GM15510 (cell line): Measurements from ENCODE around the gene UGT2B7.

ENCODE experiments used
- POLR2A ChIP-seq: IDR thresholded peaks from 3 replicates; pipeline ENCODE4 v1.6.1; 2011; ENCODE audit warnings: borderline replicate concordance; ENCODE audit not compliant: insufficient read length; ENCODE audit errors: extremely low read depth

Gene UGT2B7

DNA sequence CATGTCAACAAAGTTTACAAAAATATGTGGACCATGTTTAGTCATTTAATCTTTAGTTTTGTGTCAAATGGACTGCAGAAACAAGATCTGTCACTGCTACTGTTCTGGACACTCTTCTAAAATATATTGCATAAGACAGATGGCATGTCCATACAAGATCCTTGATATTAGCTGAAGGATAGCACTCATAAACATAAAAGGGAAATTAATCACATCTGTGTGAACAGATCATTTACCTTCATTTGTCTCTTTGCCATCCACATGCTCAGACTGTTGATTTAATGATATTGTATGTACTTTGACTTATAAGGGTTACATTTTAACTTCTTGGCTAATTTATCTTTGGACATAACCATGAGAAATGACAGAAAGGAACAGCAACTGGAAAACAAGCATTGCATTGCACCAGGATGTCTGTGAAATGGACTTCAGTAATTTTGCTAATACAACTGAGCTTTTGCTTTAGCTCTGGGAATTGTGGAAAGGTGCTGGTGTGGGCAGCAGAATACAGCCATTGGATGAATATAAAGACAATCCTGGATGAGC is at the start of gene UGT2B7:
Gene UGT2B7, plus strand, starts transcription at position 364 of the 546 bp plus-strand sequence. Its CDS starts 47 bp downstream, at position 411.
- no peak for TF ChIP-seq POLR2A

- TF ChIP-seq POLR2A: no peak
These were observed 46.4 kb upstream of the UGT2B7 start for GRCh38 chr4:69049860-69050259.

- TF ChIP-seq POLR2A: no peak
These were observed 44.7 kb upstream of the UGT2B7 start for GRCh38 chr4:69051576-69051943.

- no peak for TF ChIP-seq POLR2A
These were observed 41.6 kb upstream of the UGT2B7 start for GRCh38 chr4:69054578-69055200.

DNA sequence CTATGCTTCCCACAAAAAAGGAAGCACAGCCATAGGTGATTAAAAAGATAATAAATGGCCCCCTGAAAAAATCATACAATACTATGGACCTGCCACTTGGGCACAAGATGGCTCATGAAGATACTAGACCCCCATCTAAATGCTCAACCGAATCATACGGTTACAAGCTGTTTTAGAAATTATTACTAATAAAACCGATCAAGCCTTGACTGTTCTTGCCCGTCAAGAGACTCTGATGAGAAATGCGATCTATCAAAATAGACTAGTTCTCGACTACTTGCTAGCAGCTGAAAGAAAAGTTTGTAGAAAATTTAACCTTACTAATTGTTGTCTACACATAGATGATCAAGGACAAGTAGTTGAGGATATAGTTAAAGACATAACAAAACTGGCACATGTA is 40.1 kb upstream of the UGT2B7 start:
- TF ChIP-seq POLR2A: no peak

DNA sequence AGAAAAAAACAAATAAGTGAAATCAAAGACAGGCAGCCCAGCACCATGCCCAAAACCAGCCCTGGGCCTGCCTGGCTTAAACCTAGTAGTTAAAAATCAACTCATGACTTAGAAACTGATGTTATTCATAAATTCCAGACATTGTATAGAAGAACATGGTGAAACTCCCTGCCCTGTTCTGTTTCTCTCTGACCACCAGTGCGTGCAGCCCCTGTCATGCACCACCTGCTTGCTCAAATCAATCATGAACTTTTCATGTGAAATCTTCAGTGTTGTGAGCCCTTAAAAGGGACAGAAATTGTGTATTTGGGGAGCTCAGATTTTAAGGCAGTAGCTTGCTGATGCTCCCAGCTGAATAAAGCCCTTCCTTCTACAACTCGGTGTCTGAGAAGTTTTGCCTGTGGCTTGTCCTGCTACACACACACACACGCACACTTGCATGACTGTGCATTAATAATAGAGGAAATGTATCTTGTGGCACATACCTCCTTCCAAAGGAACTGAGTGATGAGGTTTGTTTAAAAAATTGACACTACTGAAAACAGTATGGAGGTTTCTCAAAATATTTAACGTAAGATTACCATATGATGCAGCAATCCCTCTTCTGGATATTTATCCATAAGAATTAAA is 39.2 kb upstream of the UGT2B7 start:
- TF ChIP-seq POLR2A: no peak

GRCh38 chr4:69057620-69058409 is 38.5 kb upstream of the UGT2B7 start:
- TF ChIP-seq POLR2A: no peak

- TF ChIP-seq POLR2A: no peak
These were observed 37.7 kb upstream of the UGT2B7 start for GRCh38 chr4:69058410-69059059.

DNA sequence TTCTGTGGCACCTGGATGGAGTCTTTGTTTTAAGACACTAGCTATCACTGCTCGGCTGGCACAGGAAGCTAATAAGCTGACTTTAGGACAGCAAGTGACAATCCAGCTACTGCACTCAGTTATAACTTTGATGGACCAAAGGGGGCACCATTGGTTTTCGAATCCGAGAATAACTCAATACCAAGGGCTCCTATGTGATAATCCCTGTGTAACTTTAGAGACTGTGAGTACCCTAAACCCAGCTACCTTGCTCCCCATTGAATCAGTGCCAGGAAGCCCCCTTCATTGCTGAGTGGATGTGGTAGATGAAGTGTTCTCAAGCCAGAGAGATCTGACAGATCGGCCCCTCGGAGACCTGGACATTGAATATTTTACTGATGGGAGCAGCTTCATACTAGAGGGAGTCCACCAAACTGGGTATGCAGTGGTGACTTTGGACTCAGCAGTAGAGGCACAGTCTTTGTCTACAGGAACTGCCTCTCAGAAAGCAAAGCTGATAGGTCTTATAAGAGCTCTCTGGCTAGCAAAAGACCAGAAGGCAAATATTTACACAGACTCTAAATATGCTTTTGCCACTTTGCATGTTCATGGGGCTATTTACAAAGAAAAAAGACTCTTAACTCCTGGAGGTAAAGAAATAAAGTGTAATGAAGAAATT is 35.5 kb upstream of the UGT2B7 start:
- TF ChIP-seq POLR2A: no peak

DNA sequence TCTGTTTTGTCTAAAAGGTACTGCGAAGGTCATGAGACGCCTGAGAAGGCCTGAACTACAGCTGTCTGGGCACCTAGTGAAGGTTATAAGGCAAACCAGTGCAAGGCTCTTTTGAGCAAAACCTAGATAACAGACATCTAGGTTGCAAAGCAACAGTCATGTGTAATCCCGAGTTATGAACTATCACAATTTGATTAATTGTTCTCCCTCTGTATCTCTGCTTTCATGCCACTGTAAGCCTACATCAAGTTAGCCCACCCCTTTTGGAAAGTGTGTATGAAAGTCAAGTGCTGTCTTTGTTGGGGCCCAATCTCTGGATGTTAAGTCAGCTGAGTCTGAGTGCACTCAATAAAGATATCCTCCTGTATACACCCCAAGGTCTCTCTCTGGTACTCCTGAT is 31.9 kb upstream of the UGT2B7 start:
- TF ChIP-seq POLR2A: no peak

DNA sequence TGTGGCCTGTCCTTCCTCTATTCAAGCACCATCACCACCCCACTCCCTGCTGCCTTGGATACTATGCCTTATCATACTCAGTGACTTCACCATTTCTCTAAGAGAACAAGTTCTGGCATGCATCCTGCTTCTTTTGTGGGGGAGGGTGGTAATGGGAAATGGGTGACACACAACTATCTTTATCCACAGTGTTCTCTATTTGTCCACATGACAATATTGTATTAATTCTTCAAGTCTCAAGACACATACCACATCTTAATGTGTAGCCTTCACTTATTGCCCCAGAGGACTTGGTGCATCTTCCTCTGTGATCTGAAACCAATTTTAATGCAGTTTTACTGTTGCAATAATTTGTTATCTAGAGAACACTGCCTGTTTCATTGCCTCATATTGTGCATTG is 29.3 kb upstream of the UGT2B7 start:
- TF ChIP-seq POLR2A: no peak

DNA sequence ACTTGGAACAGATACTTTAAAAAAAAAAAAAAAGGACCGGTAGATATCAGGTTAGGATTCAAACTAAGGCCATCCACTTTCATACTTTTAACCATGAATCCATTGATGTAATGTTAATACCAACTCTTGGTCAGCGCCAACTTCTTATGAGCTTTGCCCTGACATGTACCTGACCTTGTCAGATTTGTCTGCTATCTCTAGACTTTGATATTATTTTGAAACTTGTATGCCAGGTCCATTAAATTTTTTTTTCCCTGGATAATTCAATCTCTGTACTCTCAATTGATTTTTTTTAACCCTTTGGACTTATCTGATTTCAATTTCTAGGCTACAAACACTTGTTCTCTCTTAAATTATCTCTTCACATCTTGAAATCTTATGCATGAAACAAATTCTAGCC is 27.2 kb upstream of the UGT2B7 start:
- no peak for TF ChIP-seq POLR2A

DNA sequence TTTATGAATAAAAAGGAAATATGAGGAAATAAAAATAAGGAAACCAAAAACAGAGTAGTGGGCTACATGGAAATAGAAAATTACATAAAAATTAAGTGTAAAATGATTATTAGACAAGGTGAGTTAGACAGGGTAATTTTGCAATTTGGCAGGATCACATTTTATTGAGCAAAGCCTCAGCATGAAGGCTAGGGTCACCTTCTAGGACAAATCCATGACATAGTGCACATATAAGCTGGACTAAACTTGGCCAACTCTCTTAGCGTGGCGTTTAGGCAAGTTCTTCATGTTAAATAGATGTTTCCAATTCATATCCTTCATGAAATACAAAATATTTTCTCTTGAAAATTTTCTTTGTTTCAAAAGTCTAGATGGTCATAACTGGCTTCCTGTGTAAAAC is 25.7 kb upstream of the UGT2B7 start:
- TF ChIP-seq POLR2A: no peak

DNA sequence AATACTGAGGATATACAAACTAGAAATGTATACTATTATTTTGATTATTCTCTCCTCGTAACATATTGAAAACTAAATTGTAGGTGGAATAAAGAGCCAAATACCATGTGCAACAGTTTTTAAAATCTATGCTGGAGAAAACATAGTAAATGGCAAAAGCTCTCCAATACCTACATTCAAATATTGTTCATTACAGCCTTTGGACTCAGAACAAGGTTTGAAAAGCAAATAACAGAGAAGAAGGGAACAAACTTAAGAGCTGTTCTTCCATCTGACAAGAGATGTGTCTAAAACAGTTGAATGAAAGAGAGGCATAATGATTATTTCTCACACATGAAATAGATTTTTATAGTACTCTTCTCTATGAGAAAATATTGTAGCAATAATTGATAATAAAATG is 25.0 kb upstream of the UGT2B7 start:
- TF ChIP-seq POLR2A: no peak

- TF ChIP-seq POLR2A: no peak
These were observed 22.9 kb upstream of the UGT2B7 start for GRCh38 chr4:69073375-69073774.

GRCh38 chr4:69075061-69075792 is 21.0 kb upstream of the UGT2B7 start:
- TF ChIP-seq POLR2A: no peak
